K562 (cell line): ENCODE data around the gene AGAP3. TPM values are rescaled to one million over a fixed set of nuclear protein-coding genes. Genes with fewer than 3 reads are reported as not detected.

ENCODE experiments used
- CREB3 ChIP-seq: fragments of 450-650 bp; conservative IDR thresholded peaks from 2 replicates; pipeline ENCODE4 v1.6.1; 2016; ENCODE audit warnings: missing genetic modification characterization, low read depth, mild to moderate bottlenecking, missing compliant biosample characterization, moderate library complexity
- CXXC5 ChIP-seq: fragments of 250-450 bp; sonication (Bioruptor Pico); IDR thresholded peaks from 2 replicates; pipeline ENCODE4 v1.8.0; 2022; ENCODE audit warnings: inconsistent platforms, mild to moderate bottlenecking, moderate library complexity
- GTF2E2 ChIP-seq: fragments of 200-800 bp; sonication (Bioruptor generic); IDR thresholded peaks from 2 replicates; pipeline ENCODE4 v1.6.1; 2016; ENCODE audit warnings: missing genetic modification characterization, missing compliant biosample characterization
- MLX ChIP-seq, 2 experiments: fragments of 450-650 bp in 1 of 2; sonication (generic) in 1 of 2; formaldehyde crosslinking; conservative IDR thresholded peaks; 2 replicates each; pipeline versions ENCODE4 v1.4.0 to v1.8.1; 2020 to 2022; ENCODE audit warnings: mild to moderate bottlenecking in 1 of 2, missing genetic modification reagents in 1 of 2
- TAF15 ChIP-seq: fragments of 200-400 bp; formaldehyde crosslinking; IDR thresholded peaks from 2 replicates; pipeline ENCODE4 v1.6.1; 2017; ENCODE audit warnings: mild to moderate bottlenecking, low read depth, low read length, moderate library complexity
- VEZF1 ChIP-seq: fragments of 200-800 bp; sonication (Bioruptor generic); IDR thresholded peaks from 2 replicates; pipeline ENCODE4 v1.6.1; 2017; ENCODE audit warnings: missing genetic modification characterization, missing compliant biosample characterization
- polyA plus RNA-seq, 8 experiments: library from polyadenylated mRNA; depleted of rRNA in 4 of 8; stranded (reverse) in 5 of 8; unstranded in 3 of 8; fragments of >200 nt; fragmentation: Nextera tagmentation in 2 of 8; fragmentation: Illumina TruSeq in 1 of 8; extraction: Ambion mirVana in 2 of 8; extraction: Trizol in 1 of 8; gene quantifications; 2 replicates each; pipeline versions ENCODE4 v1.2.1 to v1.2.3, GENCODE V29; 2011 to 2014; ENCODE audit warnings: inconsistent platforms in 1 of 8, missing spikeins in 1 of 8
- total RNA-seq, 7 experiments: library from RNA; depleted of rRNA in 6 of 7; stranded (reverse); fragments of >200 nt in 6 of 7; fragmentation: Illumina TruSeq in 2 of 7; extraction: Trizol in 2 of 7; gene quantifications; 2 replicates each; pipeline versions ENCODE4 v1.2.1 to v1.2.3, GENCODE V29; 2011 to 2021; ENCODE audit warnings: low replicate concordance in 1 of 7

Gene AGAP3
- total and polyA plus RNA-seq, 9 of the 15 experiments (the other 6 are each of a cell fraction or from before 2014, with no cell fraction given), result 3.4 to 208 (median 62.2) TPM

- TF ChIP-seq CXXC5 (CRISPR knock-in tag) (0 out of 2 replicates have a peak, but pooled peaks have one; percentile 25), MLX (CRISPR knock-in tag; conservative IDR thresholded peaks at IDR 0.05) (no peak), GTF2E2 (no peak), CREB3 (no peak), TAF15 (no peak), VEZF1 (CRISPR knock-in tag) (0 out of 2 replicates have a peak, but pooled peaks have one; percentile 18)
Measured at GRCh38 chr7:151109094-151110048, 23.1 kb downstream of the AGAP3 start (continued).
